HCT116 (cell line): ENCODE data around the gene ITPR2. TPM values are rescaled to one million over a fixed set of nuclear protein-coding genes. Genes with fewer than 3 reads are reported as not detected.

ENCODE experiments used
- ATAC-seq: fragments of 200-7000 bp; cut with Tn5 transposase; 2 replicates; pipeline ENCODE4 v1.9.1; 2020; ENCODE audit warnings: mild to moderate bottlenecking, moderate library complexity
- BruUV-seq: library from RNA; stranded (reverse); fragments of 400-500 nt; replicated peaks from 2 replicates; lab custom pipeline; 2021; lab: Mats Ljungman, UMichigan
- CTCF ChIA-PET: fragments of 300-600 bp; sonication (Branson Sonifier 250); formaldehyde crosslinking; loops from one replicate; lab custom pipeline; 2021; ENCODE audit warnings: antibody characterized with exemption; lab: Charles Lee
- POLR2A ChIA-PET: fragments of 300-600, 350-600 bp; sonication (Branson Sonifier 250); formaldehyde crosslinking; loops from one replicate; lab custom pipeline; 2021; ENCODE audit warnings: antibody characterized with exemption; lab: Charles Lee
- RAD21 ChIA-PET, 2 experiments: fragments of 300-600 bp; sonication (Branson Sonifier 250); formaldehyde crosslinking; loops; one replicate each; lab custom pipeline; 2023; ENCODE audit warnings: low total read pairs in 2 of 2; ENCODE audit not compliant: uncharacterized antibody in 2 of 2, unreplicated experiment in 2 of 2, low non-redundant PET in 1 of 2; lab: Charles Lee
- DNase-seq: peaks from one replicate; pipeline ENCODE4 v3.0.0-alpha.2; 2010; ENCODE audit warnings: low read depth, low spot score
- H2AFZ ChIP-seq: fragments of 200-600 bp; shearing (Covaris generic), sonication (generic); 2 replicates; pipeline ENCODE4 v1.6.1; 2017; ENCODE audit warnings: low read depth, mixed run types, mixed read lengths, antibody characterized with exemption, low read length; ENCODE audit not compliant: poor library complexity, severe bottlenecking
- H3K27ac ChIP-seq: 2 replicates; pipeline ENCODE4 v1.5.1; 2012; ENCODE audit warnings: low read depth, low read length
- H3K27me3 ChIP-seq: fragments of 200-600 bp; sonication (generic); 2 replicates; pipeline ENCODE4 v1.6.1; 2016; ENCODE audit warnings: mixed run types, low read length, mixed read lengths; ENCODE audit not compliant: insufficient read depth
- H3K36me3 ChIP-seq, 2 experiments: fragments of 200-500 bp in 1 of 2; fragments of 200-600 bp in 1 of 2; sonication (Bioruptor generic) in 1 of 2; sonication (generic) in 1 of 2; 2 replicates each; pipeline versions ENCODE4 v1.5.1 to v1.6.1; 2014 to 2016; ENCODE audit warnings: low read length in 2 of 2, inconsistent platforms in 1 of 2, mixed read lengths in 1 of 2, mixed run types in 1 of 2; ENCODE audit not compliant: insufficient read depth in 2 of 2, control insufficient read depth in 1 of 2
- H3K4me1 ChIP-seq, 2 experiments: fragments of 200-600 bp in 1 of 2; sonication (generic) in 1 of 2; 2 replicates each; pipeline versions ENCODE4 v1.5.1 to v1.6.1; 2012 to 2017; ENCODE audit warnings: low read length in 2 of 2, inconsistent platforms in 1 of 2, mild to moderate bottlenecking in 1 of 2, mixed read lengths in 1 of 2, mixed run types in 1 of 2, moderate library complexity in 1 of 2; ENCODE audit not compliant: insufficient read depth in 2 of 2, control insufficient read depth in 1 of 2
- H3K4me2 ChIP-seq: fragments of 200-600 bp; sonication (generic); 2 replicates; pipeline ENCODE4 v1.6.1; 2017; ENCODE audit warnings: mixed run types, low read length, mixed read lengths
- H3K4me3 ChIP-seq, 2 experiments: fragments of 200-600 bp in 1 of 2; sonication (generic) in 1 of 2; replicated peaks in 1 of 2; 2 replicates each; pipeline ENCODE4 v1.5.1; 2011 to 2016; ENCODE audit warnings: low read length in 2 of 2, control low read depth in 1 of 2, low read depth in 1 of 2, mild to moderate bottlenecking in 1 of 2, mixed read lengths in 1 of 2, mixed run types in 1 of 2
- H3K79me2 ChIP-seq: fragments of 200-600 bp; sonication (generic); 2 replicates; pipeline ENCODE4 v1.6.1; 2017; ENCODE audit warnings: mild to moderate bottlenecking, mixed run types, low read length, moderate library complexity, mixed read lengths; ENCODE audit not compliant: insufficient read depth
- H3K9ac ChIP-seq: fragments of 200-600 bp; sonication (generic); 2 replicates; pipeline ENCODE4 v1.6.1; 2016; ENCODE audit warnings: low read length, mixed read lengths
- H3K9me2 ChIP-seq: fragments of 200-600 bp; sonication (generic), shearing (Covaris generic); 2 replicates; pipeline ENCODE4 v1.6.1; 2017; ENCODE audit warnings: mixed run types, mild to moderate bottlenecking, moderate library complexity; ENCODE audit not compliant: insufficient read depth
- H3K9me3 ChIP-seq, 2 experiments: fragments of 200-500 bp in 1 of 2; fragments of 200-600 bp in 1 of 2; sonication (Bioruptor generic) in 1 of 2; sonication (generic) in 1 of 2; 2 replicates each; pipeline ENCODE4 v1.6.1; 2014 to 2017; ENCODE audit warnings: low read length in 2 of 2, mixed read lengths in 2 of 2, inconsistent platforms in 1 of 2, low read depth in 1 of 2, mild to moderate bottlenecking in 1 of 2, mixed run types in 1 of 2, moderate library complexity in 1 of 2; ENCODE audit not compliant: control insufficient read depth in 1 of 2, insufficient read depth in 1 of 2
- H4K20me1 ChIP-seq: fragments of 200-600 bp; sonication (generic), shearing (Covaris generic); 2 replicates; pipeline ENCODE4 v1.6.1; 2017; ENCODE audit warnings: mixed run types, mild to moderate bottlenecking, moderate library complexity; ENCODE audit not compliant: insufficient read depth
- CBX3 ChIP-seq: IDR thresholded peaks from 2 replicates; pipeline ENCODE4 v1.6.1; 2012; ENCODE audit warnings: low read depth
- EGR1 ChIP-seq: IDR thresholded peaks from 2 replicates; pipeline ENCODE4 v1.6.1; 2012; ENCODE audit warnings: low read depth
- ELF1 ChIP-seq: IDR thresholded peaks from 2 replicates; pipeline ENCODE4 v1.6.1; 2012; ENCODE audit warnings: low read depth, borderline replicate concordance
- EZH2 ChIP-seq: fragments of 200-600 bp; sonication (generic); IDR thresholded peaks from 2 replicates; pipeline ENCODE4 v1.6.1; 2017; ENCODE audit warnings: antibody characterized with exemption, mixed run types
- POLR2AphosphoS5 ChIP-seq: IDR thresholded peaks from 2 replicates; pipeline ENCODE4 v1.6.1; 2011; ENCODE audit warnings: mild to moderate bottlenecking, low read depth, low read length, moderate library complexity
- SIN3A ChIP-seq: IDR thresholded peaks from 2 replicates; pipeline ENCODE4 v1.6.1; 2012; ENCODE audit warnings: low read depth
- TCF7L2 ChIP-seq: IDR thresholded peaks from 2 replicates; pipeline ENCODE4 v1.7.0; 2011; ENCODE audit warnings: borderline replicate concordance, inconsistent platforms; ENCODE audit not compliant: insufficient read depth, insufficient read length; ENCODE audit errors: extremely low read depth
- YY1 ChIP-seq: IDR thresholded peaks from 2 replicates; pipeline ENCODE4 v1.6.1; 2011; ENCODE audit warnings: low read length, low read depth, moderate library complexity, mild to moderate bottlenecking; ENCODE audit not compliant: insufficient replicate concordance; ENCODE audit errors: extremely low read depth
- ZFX ChIP-seq: fragments of 450-650 bp; IDR thresholded peaks from 2 replicates; pipeline ENCODE4 v1.6.1; 2017
- ZNF274 ChIP-seq: fragments of 200-500 bp; sonication (Bioruptor generic); IDR thresholded peaks from 2 replicates; pipeline ENCODE4 v1.6.1; 2014; ENCODE audit warnings: mild to moderate bottlenecking, low read depth, low read length, inconsistent platforms
- intact Hi-C: fragments of 100-400 bp; cut with micrococcal nuclease; formaldehyde crosslinking; loops from 2 replicates; pipeline ENCODE4 v1.10.0; 2022
- total RNA-seq: library from RNA; stranded (reverse); gene quantifications from one replicate; pipeline ENCODE4 v1.2.1, GENCODE V29; 2021; ENCODE audit not compliant: unreplicated experiment
- TF ChIP-seq, protein P1 (sequence below): IDR thresholded peaks from 2 replicates; pipeline ENCODE4 v1.6.1; 2012; ENCODE audit warnings: low read depth
- TF ChIP-seq, protein P2 (sequence below): IDR thresholded peaks from 2 replicates; pipeline ENCODE4 v1.6.1; 2012
- TF ChIP-seq, protein P3 (sequence below): IDR thresholded peaks from 2 replicates; pipeline ENCODE4 v1.6.1; 2012
- TF ChIP-seq, protein P4 (sequence below), 3 experiments: fragments of 200-600 bp in 1 of 3; sonication (generic) in 1 of 3; IDR thresholded peaks in 2 of 3; conservative IDR thresholded peaks in 1 of 3; 2 replicates each; pipeline ENCODE4 v1.5.1; 2012 to 2017; ENCODE audit warnings: low read depth in 2 of 3, low read length in 2 of 3, antibody characterized with exemption in 1 of 3, borderline replicate concordance in 1 of 3, control low read depth in 1 of 3, mild to moderate bottlenecking in 1 of 3, mixed read lengths in 1 of 3, mixed run types in 1 of 3, moderate library complexity in 1 of 3; ENCODE audit not compliant: insufficient read depth in 1 of 3

ITPR2 gene
- total RNA-seq, 1 experiment from 2014 or later = 6.5 TPM

DNA sequence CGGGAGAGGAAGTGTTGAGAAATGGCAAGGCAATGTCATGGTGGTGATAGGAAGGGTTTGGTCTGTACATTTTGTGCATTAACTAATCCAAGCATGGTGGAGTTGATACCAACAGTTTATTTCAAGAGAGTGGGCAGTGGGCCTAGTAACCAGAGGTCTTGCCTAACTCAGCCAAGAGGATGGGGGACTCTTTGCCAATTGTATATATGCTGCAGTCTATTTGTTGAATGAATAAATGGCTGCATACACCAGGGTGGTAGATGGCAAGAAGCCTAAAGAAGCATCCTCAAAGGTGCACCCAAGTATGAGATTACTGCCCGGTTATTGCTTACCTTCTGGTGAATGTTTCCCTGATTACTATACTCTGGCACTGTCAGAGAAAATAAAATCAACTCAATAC is 295.9 kb downstream of the ITPR2 start:
- ChIA-PET CTCF (no interaction called here), POLR2A (no interaction called here), RAD21 (no interaction called here)
- no peak for TF ChIP-seq POLR2AphosphoS5
- TF ChIP-seq SIN3A = no peak
- TF ChIP-seq, protein P1, sequence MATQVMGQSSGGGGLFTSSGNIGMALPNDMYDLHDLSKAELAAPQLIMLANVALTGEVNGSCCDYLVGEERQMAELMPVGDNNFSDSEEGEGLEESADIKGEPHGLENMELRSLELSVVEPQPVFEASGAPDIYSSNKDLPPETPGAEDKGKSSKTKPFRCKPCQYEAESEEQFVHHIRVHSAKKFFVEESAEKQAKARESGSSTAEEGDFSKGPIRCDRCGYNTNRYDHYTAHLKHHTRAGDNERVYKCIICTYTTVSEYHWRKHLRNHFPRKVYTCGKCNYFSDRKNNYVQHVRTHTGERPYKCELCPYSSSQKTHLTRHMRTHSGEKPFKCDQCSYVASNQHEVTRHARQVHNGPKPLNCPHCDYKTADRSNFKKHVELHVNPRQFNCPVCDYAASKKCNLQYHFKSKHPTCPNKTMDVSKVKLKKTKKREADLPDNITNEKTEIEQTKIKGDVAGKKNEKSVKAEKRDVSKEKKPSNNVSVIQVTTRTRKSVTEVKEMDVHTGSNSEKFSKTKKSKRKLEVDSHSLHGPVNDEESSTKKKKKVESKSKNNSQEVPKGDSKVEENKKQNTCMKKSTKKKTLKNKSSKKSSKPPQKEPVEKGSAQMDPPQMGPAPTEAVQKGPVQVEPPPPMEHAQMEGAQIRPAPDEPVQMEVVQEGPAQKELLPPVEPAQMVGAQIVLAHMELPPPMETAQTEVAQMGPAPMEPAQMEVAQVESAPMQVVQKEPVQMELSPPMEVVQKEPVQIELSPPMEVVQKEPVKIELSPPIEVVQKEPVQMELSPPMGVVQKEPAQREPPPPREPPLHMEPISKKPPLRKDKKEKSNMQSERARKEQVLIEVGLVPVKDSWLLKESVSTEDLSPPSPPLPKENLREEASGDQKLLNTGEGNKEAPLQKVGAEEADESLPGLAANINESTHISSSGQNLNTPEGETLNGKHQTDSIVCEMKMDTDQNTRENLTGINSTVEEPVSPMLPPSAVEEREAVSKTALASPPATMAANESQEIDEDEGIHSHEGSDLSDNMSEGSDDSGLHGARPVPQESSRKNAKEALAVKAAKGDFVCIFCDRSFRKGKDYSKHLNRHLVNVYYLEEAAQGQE = no peak
- TF ChIP-seq, protein P2, sequence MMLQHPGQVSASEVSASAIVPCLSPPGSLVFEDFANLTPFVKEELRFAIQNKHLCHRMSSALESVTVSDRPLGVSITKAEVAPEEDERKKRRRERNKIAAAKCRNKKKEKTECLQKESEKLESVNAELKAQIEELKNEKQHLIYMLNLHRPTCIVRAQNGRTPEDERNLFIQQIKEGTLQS = no peak
- TF ChIP-seq ZFX = no peak
- TF ChIP-seq ELF1 = no peak
- TF ChIP-seq, protein P3, sequence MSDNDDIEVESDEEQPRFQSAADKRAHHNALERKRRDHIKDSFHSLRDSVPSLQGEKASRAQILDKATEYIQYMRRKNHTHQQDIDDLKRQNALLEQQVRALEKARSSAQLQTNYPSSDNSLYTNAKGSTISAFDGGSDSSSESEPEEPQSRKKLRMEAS = no peak
- no peak for TF ChIP-seq EGR1
- TF ChIP-seq, protein P4, sequence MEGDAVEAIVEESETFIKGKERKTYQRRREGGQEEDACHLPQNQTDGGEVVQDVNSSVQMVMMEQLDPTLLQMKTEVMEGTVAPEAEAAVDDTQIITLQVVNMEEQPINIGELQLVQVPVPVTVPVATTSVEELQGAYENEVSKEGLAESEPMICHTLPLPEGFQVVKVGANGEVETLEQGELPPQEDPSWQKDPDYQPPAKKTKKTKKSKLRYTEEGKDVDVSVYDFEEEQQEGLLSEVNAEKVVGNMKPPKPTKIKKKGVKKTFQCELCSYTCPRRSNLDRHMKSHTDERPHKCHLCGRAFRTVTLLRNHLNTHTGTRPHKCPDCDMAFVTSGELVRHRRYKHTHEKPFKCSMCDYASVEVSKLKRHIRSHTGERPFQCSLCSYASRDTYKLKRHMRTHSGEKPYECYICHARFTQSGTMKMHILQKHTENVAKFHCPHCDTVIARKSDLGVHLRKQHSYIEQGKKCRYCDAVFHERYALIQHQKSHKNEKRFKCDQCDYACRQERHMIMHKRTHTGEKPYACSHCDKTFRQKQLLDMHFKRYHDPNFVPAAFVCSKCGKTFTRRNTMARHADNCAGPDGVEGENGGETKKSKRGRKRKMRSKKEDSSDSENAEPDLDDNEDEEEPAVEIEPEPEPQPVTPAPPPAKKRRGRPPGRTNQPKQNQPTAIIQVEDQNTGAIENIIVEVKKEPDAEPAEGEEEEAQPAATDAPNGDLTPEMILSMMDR (IDR thresholded peaks at IDR 0.05 in 2 of 3, conservative IDR thresholded peaks at IDR 0.05 in 1 of 3; ENCODE audit: borderline replicate concordance in 1 of 3, insufficient read depth in 1 of 3, low read depth in 2 of 3, low read length in 2 of 3) = no peak
- TF ChIP-seq EZH2 = no peak
- no peak for TF ChIP-seq YY1
- TF ChIP-seq ZNF274 = no peak
- no peak for TF ChIP-seq TCF7L2
- TF ChIP-seq CBX3 = no peak
- H3K9me2 ChIP-seq = no peaks in the 10 kb centered on the region
- intact Hi-C loops = no loop called here
- no peak overlapping the region for H3K4me3 ChIP-seq
- no peaks in the 10 kb centered on the region for H4K20me1 ChIP-seq
- H3K79me2 ChIP-seq = no peaks in the 10 kb centered on the region
- H3K9ac ChIP-seq = no peak overlapping the region
- no peaks in the 10 kb centered on the region for H3K36me3 ChIP-seq
- no peak overlapping the region for H2AFZ ChIP-seq
- H3K4me2 ChIP-seq = no peak overlapping the region
- BruUV-seq = no TSS peak
- DNase-seq (no peak), ATAC-seq (no peak)
- no peaks in the 10 kb centered on the region for H3K9me3 ChIP-seq
- no peaks in the 10 kb centered on the region for H3K27me3 ChIP-seq
- no peak overlapping the region for H3K27ac ChIP-seq
- H3K4me1 ChIP-seq = no peaks in the 10 kb centered on the region
